GM23248 (cell line): ENCODE measurements around the gene ARMH3.

Source experiments
- EZH2 ChIP-seq: fragments of 200-600 bp; sonication (generic); IDR thresholded peaks from 2 replicates; pipeline ENCODE4 v1.6.1; 2018; ENCODE audit warnings: antibody characterized with exemption, mild to moderate bottlenecking; ENCODE audit not compliant: insufficient read depth, poor library complexity, severe bottlenecking
- EZH2phosphoT487 ChIP-seq: fragments of 200-600 bp; sonication (generic); IDR thresholded peaks from 2 replicates; pipeline ENCODE4 v1.6.1; 2018; ENCODE audit warnings: antibody characterized with exemption, moderate library complexity, mild to moderate bottlenecking, low read depth; ENCODE audit not compliant: insufficient read depth

- TF ChIP-seq EZH2 (no peak), EZH2phosphoT487 (no peak)
Measured at GRCh38 chr10:102055647-102056419, at the start of gene ARMH3.
